ENCODE results near the gene RSRC1.
"Not testable (repeated sequence)": the region's sequence is repeated elsewhere in the genome, so short reads cannot be mapped to it uniquely, and the experiment has no call there.

RSRC1 gene

DNA sequence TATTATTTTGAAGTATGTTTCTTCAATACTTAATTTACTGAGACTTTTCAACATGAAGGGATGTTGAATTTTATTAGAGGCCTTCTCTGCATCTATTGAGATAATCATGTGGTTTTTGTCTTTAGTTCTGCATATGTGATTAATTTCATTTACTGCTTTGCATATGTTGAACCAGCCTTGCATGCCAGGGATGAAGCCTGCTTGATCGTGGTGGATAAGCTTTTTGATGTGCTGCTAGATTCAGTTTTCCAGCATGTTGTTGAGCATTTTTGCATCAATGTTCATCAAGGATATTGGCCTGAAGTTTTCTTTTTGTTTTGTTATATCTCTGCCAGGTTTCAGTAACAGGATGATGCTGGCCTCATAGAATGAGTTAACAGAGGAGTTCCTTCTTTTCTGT is 134.4 kb downstream of the RSRC1 start:
- DNase-seq: no peak

DNA sequence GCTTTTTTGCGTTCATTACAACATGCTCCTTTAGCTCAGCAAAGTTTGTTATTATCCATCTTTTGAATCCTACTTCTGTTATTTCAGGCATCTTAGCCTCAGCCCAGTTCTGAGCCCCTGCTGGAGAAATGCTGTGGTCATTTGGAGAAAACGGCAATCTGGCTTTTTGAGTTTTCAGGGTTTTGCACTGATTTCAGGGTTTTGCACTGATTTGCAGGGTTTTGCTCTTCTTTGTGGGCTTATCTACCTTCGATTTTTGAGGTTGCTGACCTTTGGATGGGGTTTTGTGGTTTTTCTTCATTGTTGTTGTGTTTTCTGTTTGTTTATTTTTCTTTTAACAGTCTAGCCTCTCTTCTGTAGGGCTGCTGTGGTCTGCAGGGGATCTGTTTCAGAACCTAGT is 137.4 kb downstream of the RSRC1 start:
- DNase-seq: no peak

DNA sequence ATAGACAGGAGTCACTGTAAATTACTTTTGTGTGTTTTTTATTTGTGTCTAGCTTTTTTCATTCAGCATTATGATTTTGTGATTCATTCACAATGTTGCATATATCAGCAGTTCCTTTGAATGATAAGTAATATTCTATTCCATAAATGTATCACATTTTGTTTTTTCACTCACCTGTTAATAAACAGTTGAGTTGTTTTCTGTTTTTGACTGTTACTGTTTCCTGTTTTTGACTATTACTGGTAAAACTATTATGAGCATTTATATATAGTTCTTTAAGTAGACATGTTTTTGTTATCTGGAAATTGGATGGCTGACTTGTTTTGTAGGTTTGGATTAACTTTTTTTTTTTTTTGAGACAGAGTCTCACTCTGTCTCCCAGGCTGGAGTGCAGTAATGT is 138.4 kb downstream of the RSRC1 start:
- no peak for DNase-seq

DNA sequence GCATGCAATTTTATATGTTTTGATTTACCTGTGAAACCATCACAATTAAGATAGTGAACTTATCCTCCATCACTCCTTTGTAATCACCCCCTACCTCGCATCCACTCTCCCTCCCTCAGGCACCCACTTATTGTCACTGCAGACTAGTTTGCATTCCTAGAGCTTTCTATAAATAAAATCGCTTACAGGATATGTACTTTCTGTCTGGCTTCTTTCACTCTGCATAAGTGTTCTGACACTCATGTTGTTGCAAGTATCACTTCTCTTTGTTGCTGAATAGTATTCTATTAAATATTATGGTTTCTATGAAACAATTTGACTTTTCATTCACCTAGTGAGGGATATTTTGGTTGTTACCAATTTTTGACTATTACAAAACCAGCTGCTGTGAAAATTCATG is 139.3 kb downstream of the RSRC1 start:
- no peak for DNase-seq

DNA sequence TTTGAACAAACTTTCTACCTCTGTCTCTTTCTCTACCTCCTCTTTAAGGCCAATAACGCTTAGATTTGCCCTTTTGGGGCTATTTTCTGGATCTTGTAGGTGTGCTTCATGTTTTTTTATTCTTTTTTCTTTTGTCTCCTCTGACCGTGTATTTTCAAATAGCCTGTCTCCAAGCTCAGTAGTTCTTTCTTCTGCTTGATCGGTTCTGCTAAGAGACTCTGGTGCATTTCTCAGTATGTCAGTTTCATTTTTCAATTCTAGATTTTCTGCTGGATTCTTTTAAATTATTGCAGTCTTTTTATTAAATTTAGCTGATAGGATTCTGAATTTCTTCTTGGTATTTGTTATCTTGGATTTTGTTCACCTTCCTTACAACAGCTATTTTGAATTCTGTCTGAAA is 148.7 kb downstream of the RSRC1 start:
- no peak for DNase-seq

DNA sequence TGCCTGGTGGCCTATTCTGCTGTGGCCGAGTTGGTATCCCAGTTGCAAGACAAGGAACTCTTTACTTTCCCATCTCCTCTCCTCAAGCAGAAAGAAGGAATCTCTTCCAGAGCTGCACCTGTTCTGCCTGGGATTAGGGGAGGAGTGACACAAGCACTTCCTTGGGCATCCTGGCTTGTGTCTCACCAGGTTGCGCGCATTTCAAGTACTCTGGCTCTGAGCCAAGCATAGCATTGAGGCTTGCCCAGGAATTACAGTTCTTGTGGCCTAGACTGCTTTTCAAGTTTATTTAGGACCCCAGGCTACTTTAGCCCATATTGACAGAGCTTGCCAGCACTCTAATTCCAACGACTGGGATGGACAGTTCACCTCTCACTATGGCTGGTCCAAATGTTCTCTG is 150.5 kb downstream of the RSRC1 start:
- no peak for DNase-seq

DNA sequence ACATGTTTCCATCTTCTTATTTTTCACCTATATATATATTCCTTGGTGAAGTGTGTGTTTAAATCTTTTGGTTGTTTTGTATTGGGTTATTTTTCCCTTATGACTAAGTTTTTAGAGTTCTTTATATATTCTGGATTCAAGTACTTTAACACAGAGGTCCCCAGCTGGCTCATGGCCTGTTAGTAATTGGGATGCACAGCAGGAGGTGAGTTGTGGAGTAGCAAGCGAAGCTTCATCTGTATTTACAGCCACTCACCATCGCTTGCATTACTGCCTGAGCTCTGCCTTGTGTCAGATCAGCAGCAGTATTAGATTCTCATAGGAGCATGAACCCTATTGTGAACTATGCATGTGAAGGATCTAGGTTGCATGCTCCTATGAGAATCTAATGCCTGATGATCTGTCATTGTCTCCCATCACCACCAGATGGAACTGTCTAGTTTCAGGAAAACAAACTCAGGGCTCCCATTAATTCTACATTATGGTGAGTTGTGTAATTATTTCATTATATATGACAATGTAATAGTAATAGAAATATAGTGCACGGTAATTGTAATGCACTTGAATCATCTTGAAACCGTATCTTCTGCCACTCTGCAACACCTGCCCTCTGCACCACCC is 151.6 kb downstream of the RSRC1 start:
- DNase-seq: no peak

DNA sequence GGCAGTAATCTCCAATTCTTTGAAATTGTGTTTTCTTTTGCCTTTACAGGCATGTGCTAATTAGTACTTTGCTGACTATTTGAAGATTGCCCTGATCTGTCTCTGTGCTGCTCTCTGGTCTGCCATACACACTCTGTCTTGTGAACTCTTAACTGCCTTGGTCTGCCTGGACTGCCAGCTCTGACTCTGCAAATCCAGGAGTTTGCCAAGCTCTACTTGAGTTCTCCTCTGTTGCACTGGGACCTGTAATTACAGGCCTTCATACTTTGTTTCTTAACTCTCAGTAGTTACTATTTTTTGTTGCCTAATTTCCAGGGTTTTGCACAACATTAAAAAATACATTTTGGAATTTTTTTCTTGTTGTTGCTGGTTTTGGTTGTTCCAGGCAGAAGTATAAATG is 155.0 kb downstream of the RSRC1 start:
- no peak for DNase-seq

DNA sequence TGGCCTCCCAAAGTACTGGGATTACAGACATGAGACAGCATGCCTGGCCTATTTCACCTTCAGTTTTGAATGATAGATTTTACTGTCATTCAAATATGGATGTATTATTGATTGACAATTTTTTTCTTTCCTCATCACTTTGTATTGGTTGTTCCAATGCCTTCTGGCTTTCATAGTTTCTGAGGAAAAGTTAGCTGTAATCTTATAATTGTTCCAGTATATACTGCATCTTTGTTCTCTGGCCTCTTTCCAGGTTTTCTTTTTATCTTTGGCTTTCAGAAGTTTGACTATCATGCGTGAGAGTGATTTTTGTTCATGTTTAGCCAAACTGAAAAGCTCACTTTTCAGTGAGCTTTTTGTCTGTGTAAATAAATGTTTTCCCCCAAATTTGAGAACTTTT is 157.1 kb downstream of the RSRC1 start:
- DNase-seq: no peak

DNA sequence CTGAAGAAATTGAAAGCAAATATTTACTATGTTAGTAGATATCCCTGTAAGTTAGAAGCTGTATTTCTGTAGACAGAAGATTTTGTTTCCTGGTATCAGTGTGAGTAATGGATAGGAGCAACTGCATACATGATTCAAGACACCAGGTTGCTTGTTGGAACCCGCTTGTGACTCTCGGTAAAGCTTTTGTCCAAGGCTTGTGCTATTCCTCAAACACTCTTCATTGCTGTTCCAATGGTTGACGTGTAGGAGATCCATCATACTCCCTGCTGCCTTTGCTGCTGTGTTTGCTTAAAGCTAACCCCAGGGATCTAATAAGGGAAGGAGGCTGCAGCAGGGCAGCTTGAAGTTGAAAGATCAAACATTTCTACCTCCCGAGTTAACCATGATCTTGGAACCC is 160.1 kb downstream of the RSRC1 start:
- DNase-seq: no peak

DNA sequence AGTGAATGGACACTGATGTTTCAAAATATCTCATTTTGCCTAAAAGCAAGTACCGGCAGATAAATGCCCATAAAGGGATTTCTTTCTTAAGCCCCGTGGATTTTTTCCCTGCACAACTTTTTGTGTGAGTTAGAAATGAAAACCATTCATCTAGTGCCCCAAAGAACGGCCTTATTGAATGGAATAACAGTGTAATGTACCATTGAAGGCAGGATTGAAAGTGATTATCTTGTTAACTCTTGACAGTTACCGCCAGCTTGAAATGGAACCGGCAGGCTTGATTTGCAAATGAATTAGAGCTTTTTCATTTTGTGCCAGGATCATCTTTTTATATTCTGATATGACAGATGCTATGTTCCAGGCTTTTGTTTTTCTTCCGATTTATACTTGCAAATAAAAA is 162.2 kb downstream of the RSRC1 start:
- no peak for DNase-seq

DNA sequence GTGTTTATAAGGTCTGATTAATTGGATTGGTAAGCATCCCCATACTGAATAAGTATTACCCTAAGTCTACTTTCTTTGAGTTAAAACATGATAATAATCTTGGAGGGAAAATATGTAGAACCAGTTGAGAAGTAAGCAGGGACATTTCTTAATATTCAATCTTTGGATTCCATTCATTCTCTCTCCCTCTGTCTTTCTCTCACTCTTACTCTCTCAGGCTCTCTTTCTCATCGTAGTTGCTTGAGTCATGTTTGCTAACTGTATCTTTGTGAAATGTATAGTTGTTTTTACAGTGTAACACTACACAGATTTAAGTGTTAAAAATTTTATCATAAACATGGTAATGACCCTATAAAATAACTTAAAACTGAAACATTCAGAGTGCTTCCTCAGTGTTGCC is 163.8 kb downstream of the RSRC1 start:
- no peak for DNase-seq

DNA sequence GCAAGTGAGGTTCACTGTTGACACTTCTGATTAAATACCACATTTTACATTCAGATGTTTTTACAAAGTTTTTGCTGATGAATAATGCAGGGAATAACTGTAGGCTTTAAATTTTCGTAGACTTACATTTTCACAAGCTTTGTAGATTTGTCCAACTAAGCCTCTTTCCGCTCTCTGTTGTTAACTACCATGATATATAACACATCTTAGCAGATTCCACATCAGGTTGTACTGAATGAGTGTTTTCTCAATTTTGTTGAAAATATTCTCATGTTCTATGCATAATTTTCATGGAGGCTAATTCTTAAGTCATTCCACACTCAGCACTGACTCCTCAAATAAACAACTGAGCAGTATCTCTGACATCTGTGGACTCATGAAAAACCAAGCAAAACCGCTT is 168.3 kb downstream of the RSRC1 start:
- DNase-seq: no peak

DNA sequence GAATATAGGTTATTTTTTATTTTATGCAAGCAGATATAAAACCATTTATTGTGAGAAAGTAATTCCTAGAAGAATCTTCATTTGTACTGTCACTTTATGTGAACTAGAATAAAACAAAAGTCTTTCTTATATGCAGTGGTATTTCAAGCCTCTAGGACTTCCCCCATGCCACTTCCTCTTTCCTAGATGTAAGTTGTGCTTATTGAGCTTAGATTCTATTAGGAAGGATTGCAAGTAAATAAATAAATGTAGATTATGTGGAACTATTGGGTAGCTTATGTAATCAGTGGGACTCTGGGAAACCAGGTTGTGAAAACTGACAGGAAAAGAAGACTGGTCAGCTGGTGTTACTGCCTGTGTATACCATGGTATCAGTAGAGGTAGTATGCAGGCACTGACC is 169.7 kb downstream of the RSRC1 start:
- no peak for DNase-seq

DNA sequence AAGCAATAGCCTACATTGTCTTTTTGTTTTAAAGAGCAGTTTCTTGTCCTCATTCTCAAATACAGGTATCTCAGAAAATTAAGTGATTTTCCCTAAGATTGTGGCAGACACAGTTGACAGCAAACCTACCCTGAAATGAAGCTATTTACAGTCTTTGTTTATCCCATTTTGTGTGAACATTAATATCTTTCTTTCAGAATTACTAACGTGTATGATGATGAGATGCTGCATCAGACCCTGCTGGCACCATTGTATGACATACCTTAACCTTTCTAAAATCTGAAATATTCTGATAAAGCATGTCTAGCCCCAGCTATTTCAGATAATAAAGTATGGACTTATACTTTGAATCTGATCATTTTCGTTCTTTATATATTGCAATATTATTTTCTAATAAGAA is 185.9 kb downstream of the RSRC1 start:
- no peak for DNase-seq

DNA sequence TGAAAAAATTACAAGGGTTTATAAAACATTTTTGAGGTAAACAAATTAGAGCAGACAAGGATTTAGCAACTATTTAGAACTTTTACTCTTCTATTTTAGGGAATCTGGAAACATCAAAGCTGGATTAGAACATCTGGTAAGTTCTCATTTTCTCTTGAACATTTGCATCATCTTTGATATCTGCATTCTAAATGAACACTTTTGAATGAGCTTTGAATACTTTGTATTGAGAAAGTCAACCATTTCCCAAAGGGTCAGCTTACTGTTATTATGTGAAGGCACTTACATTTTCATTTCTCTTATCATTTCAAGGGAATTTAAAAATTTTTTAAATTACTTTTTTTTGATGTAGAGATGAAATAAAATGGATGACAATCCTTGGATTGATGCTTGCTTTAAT is 188.1 kb downstream of the RSRC1 start:
- DNase-seq: no peak

DNA sequence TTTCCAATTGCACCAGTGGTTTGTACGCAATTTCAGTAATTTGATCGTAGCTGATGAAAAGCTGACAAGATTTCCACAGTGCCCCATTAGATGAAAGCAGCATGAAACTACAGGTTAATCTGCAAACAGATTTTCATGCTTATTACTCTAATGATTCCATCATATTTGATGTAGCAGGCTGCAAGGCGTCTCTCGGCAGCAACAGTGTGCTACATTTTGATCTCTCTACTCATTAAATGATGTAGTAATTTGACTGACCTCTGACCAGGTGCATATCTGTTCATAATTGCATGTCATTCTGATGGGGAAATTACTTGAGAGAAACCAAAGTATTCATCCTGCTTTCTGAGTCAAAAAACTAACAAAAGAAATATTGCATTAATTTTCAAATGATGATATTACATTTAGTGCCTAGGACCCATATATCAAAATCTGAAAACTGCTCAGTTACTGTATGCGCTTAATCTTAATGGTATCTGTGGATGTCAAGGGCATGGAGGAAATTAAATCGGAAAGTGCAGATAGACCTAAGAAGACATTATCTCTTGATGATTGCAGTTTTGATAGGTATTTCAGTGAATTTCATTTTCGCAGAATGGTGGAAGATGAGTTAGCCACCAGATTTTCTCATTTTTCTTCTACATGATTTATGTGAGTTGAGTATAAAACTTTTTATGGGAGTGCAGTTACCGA is 198.5 kb downstream of the RSRC1 start:
- DNase-seq: no peak

DNA sequence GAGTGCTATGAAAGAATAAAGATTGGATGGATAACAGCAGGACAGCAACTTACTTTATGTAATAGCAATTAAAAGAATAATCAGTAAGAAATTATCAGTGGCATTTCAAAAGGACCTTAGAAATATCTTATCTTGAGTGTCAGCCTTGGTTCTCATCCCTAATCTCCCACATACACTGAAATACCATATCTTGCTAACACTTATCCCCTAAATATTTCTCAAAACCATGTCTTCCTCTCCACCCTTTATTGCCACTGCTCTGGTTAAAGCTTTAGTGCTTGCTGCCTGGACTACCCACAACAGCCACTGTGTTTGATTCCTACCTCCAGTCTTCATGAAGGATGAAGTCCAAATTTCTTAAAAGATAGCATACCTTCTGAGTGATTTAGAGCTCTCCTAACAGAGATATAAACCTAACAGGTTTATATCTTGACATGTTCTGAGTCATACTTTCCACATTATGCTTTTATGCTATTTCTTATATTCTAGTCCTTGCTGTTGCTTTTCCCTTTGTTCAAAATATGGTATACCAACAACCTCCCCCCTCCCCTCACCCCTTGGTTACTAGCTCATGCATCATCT is 202.8 kb downstream of the RSRC1 start:
- DNase-seq: no peak

DNA sequence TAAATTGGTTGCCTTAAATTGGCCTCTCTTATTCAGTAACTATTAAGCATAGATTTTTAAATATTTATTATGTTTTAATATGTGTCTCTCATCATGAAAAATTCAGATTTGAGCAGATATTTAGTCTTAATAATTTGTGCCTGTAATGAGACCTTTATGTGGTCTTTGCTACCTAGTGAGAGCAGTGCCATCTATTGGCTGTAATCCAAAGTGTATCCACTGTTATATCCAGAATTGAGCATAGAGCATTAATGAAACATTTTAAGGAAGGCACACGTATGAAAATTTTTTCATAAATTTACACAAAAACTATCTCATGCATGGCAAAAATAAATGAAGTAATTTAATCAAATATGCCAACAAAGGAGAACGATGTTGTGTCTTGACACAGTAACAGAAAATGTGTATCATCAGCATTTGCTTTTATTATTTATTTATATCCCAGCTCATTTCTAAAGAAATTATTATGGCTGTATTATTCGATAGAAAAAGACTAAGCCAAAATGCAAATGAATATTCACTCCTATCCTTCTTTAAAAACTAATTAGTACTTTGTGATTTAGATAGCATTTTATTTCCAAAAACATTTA is 203.5 kb downstream of the RSRC1 start:
- no peak for DNase-seq

DNA sequence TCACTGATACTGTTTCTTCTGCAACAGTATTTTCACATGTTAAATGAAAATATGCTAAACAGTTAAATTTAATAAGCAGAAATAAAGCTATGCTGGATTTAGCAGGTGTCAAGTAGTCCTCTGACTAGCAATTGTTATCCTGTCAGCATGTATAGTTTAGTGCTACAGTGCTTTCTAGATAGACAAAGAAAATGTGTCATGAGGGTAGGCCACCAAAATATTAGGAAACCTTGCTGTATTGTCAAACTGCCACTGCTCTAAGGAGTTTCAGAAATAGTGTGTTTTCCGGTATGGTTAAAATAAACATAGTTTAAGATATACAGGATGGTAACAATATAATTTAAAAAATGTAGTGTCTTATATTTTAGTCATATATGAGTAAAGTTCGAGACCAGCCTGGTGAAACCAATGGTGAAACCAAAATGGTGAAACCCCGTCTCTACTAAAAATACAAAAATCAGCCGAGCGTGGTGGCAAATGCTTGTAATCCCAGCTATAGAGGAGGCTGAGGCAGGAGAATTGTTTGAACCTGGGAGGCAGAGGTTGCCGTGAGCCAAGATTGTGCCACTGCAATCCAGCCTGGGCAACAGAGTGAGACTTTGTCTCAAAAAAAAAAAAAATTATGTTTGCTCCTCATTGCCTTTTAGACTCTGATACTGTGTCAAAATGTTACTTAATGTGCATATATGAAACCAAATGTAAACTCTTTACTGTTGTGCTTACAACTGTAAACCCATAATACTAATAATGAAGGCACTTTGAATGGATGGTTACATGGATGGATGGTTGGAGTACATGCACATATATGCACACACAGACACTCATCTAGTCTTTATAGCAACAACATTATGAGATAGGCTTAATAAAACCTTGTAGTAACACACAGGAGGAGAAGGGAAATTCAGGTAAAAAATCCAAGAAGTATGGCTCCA is 204.8 kb downstream of the RSRC1 start:
- DNase-seq: no peak

DNA sequence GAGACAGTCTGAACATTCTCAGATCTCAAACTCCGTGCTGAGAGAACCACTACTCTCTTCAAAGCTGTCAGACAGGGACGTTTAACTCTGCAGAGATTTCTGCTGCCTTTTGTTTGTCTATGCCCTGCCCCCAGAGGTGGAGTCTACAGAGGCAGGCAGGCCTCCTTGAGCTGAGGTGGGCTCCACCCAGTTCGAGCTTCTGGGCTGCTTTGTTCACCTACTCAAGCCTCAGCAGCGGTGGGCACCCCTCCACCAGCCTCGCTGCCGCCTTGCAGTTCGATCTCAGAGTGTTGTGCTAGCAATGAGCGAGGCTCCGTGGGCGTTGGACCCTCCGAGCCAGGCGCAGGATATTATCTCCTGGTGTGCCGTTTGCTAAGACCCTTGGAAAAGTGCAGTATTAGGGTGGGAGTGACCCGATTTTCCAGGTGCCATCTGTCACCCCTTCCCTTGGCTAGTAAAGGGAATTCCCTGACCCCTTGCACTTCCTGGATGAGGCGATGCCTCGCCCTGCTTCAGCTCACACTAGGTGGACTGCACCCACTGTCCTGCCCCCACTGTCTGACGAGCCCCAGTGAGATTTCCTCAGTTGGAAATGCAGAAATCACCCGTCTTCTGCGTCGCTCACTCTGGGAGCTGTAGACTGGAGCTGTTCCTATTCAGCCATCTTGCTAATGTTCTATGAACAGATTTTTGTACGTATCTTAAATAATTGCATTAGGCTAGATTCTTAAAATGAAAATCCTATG is 220.0 kb downstream of the RSRC1 start:
- not testable (repeated sequence) for DNase-seq

DNA sequence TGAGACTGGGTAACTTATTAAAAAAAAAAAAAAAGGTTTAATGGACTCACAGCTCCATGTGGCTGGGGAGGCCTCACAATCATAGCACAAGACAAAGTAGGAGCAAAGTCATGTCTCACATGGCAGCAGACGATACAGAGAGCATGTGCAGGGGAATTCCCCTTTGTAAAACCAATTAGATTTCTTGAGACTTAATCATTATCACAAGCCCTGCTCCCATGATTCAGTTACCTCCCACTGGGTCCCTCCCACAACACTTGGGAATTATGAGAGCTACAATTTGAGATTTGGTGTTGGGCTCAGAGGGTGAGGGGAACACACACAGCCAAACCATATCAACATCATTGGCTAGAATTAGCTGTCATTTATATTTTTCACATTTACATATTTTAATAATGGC is 221.0 kb downstream of the RSRC1 start:
- DNase-seq: no peak

DNA sequence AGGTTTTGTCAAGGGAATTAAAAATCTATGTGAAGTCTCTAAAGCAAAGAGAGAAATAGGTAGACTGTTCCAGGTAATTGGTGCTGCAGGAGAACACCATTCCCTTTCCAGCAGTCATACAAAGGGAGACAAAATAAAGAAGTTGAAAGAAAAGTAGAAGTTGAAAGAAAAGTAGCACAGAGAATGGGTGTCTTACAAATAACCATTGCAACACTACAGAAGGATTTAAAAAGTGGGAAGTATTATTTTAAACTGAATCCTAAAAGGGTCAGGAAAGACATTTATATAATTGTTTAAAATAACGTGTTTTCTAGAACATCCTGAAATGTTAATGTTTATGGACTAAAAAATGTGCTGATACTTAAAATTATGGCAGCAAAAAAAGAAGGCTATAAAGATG is 223.8 kb downstream of the RSRC1 start:
- DNase-seq: no peak

Data from stimulated activated CD8-positive, alpha-beta memory T cell treated with anti-CD3 and anti-CD28 coated beads, Interleukin-4, amount 100 ng/mL, for 48 hours (primary cell).